ENCODE measurements around the gene SNRPB. TPM values are rescaled to one million over a fixed set of nuclear protein-coding genes. Genes with fewer than 3 reads are reported as not detected.

Gene SNRPB
- total and polyA plus RNA-seq, 2 experiments from 2014 or later = 784 to 785 TPM

- H3K4me2 ChIP-seq = no peak overlapping the region
- H3K4me1 ChIP-seq (ENCODE audit: insufficient read depth) = no peaks in the 10 kb centered on the region
- H3K79me2 ChIP-seq (replicated peaks; ENCODE audit: insufficient read depth) = no peaks in the 10 kb centered on the region
- H3K9me2 ChIP-seq (ENCODE audit: insufficient read depth) = peaks cover 3% of the 10 kb centered on the region; the same call in 1 of the 2 replicates
- Mint-ChIP-seq H3K27ac (no peak overlapping the region), H3K4me3 (no peak overlapping the region), H3K4me1 (no peaks in the 10 kb centered on the region), H3K27me3 (ENCODE audit: insufficient read depth, low read depth, poor library complexity) (peaks cover 2% of the 10 kb centered on the region), H3K9me3 (no peaks in the 10 kb centered on the region), H3K36me3 (ENCODE audit: low read depth) (no peaks in the 10 kb centered on the region)
- no peak for ATAC-seq
- no peaks in the 10 kb centered on the region for H3K36me3 ChIP-seq (ENCODE audit: insufficient read depth)
- H3K4me3 ChIP-seq = no peak overlapping the region
- TF ChIP-seq CTCF (conservative IDR thresholded peaks at IDR 0.05; ENCODE audit: low read depth in 2 of 2) (peak in 1 of 2 experiments; percentile 40; a peak in 3 of 4 replicates), ZNF114 (CRISPR knock-in tag; IDR thresholded peaks at IDR 0.05) (no peak), POLR2AphosphoS5 (IDR thresholded peaks at IDR 0.05; ENCODE audit: low read depth) (no peak)
- DNase-seq (ENCODE audit: low spot score) = no peak
- no peak overlapping the region for H2AFZ ChIP-seq
- H3K27ac ChIP-seq (ENCODE audit: low read depth) = no peak overlapping the region
- no peaks in the 10 kb centered on the region for H3K27me3 ChIP-seq (ENCODE audit: insufficient read depth)
- H3F3A ChIP-seq (replicated peaks; ENCODE audit: low read depth) = no peaks in the 10 kb centered on the region
- H4K20me1 ChIP-seq (replicated peaks; ENCODE audit: insufficient read depth) = no peaks in the 10 kb centered on the region
Observed at GRCh38 chr20:2421247-2421646, 49.3 kb downstream of the SNRPB start.

GRCh38 chr20:2420510-2420909, 50.1 kb downstream of the SNRPB start:
- H3K4me2 ChIP-seq = no peak overlapping the region
- H2AFZ ChIP-seq = no peak overlapping the region
- no peaks in the 10 kb centered on the region for H4K20me1 ChIP-seq (replicated peaks; ENCODE audit: insufficient read depth)
- Mint-ChIP-seq H3K36me3 (ENCODE audit: low read depth) (no peaks in the 10 kb centered on the region), H3K4me1 (no peaks in the 10 kb centered on the region), H3K27ac (no peak overlapping the region), H3K27me3 (ENCODE audit: insufficient read depth, low read depth, poor library complexity) (peaks cover 2% of the 10 kb centered on the region), H3K9me3 (no peaks in the 10 kb centered on the region), H3K4me3 (no peak overlapping the region)
- no peaks in the 10 kb centered on the region for H3K36me3 ChIP-seq (ENCODE audit: insufficient read depth)
- peaks cover 3% of the 10 kb centered on the region; the same call in 1 of the 2 replicates for H3K9me2 ChIP-seq (ENCODE audit: insufficient read depth)
- no peak for ATAC-seq
- no peaks in the 10 kb centered on the region for H3K27me3 ChIP-seq (ENCODE audit: insufficient read depth)
- TF ChIP-seq ZNF114 (CRISPR knock-in tag; IDR thresholded peaks at IDR 0.05) (no peak), POLR2AphosphoS5 (IDR thresholded peaks at IDR 0.05; ENCODE audit: low read depth) (no peak), STAT1 (IDR thresholded peaks at IDR 0.05; ENCODE audit: unreplicated experiment) (no peak), NANOG (IDR thresholded peaks at IDR 0.05; ENCODE audit: borderline replicate concordance) (no peak), CTCF (conservative IDR thresholded peaks at IDR 0.05; ENCODE audit: low read depth in 2 of 2) (no peak), ETS1 (IDR thresholded peaks at IDR 0.05) (no peak), ZNF331 (CRISPR knock-in tag; IDR thresholded peaks at IDR 0.05; ENCODE audit: low read depth) (no peak), CREB1 (CRISPR knock-in tag; IDR thresholded peaks at IDR 0.05; ENCODE audit: low read depth) (no peak), EZH2phosphoT487 (IDR thresholded peaks at IDR 0.05; ENCODE audit: unreplicated experiment) (no peak), EZH2 (IDR thresholded peaks at IDR 0.05; ENCODE audit: low read depth, unreplicated experiment) (no peak)
- H3K27ac ChIP-seq (ENCODE audit: low read depth) = no peak overlapping the region
- DNase-seq (ENCODE audit: low spot score) = no peak
- no peak overlapping the region for H3K4me3 ChIP-seq
- no peaks in the 10 kb centered on the region for H3F3A ChIP-seq (replicated peaks; ENCODE audit: low read depth)
- H3K79me2 ChIP-seq (replicated peaks; ENCODE audit: insufficient read depth) = no peaks in the 10 kb centered on the region
- no peaks in the 10 kb centered on the region for H3K4me1 ChIP-seq (ENCODE audit: insufficient read depth)
